Right lobe of liver (tissue), 6 donors: ENCODE results near the gene C16orf89. TPM values are rescaled to one million over a fixed set of nuclear protein-coding genes. Genes with fewer than 3 reads are reported as not detected.

Source experiments
- ATAC-seq, 4 donors: fragments of 200-7000 bp; cut with Tn5 transposase; one replicate each; pipeline ENCODE4 v1.9.1; 2020; ENCODE audit warnings: mild to moderate bottlenecking in 4 of 4, moderate library complexity in 4 of 4
- DNase-seq, 3 donors: peaks; one replicate each; pipeline ENCODE4 v3.0.0-alpha.2; 2020
- H3K27ac ChIP-seq, 3 donors: fragments of 200-600 bp; one replicate each; pipeline ENCODE4 v1.8.0; 2022
- H3K27me3 ChIP-seq, 2 donors: fragments of 200-600 bp; one replicate each; pipeline ENCODE4 v1.8.0; 2022
- H3K36me3 ChIP-seq, 4 donors: fragments of 200-600 bp; sonication (generic) in 1 of 4; one replicate each; pipeline versions ENCODE4 v1.5.1 to v1.8.0; 2017 to 2022; ENCODE audit warnings: control low read depth in 1 of 4
- H3K4me1 ChIP-seq, 4 donors: fragments of 200-600 bp; sonication (generic) in 1 of 4; one replicate each; pipeline versions ENCODE4 v1.5.1 to v1.8.0; 2017 to 2022; ENCODE audit warnings: control low read depth in 1 of 4
- H3K4me3 ChIP-seq, 3 donors: fragments of 200-600 bp; one replicate each; pipeline ENCODE4 v1.8.0; 2022
- H3K9me3 ChIP-seq, 4 donors: fragments of 200-600 bp; sonication (generic) in 1 of 4; one replicate each; pipeline versions ENCODE4 v1.5.1 to v1.8.0; 2017 to 2022; ENCODE audit warnings: control low read depth in 1 of 4
- CTCF ChIP-seq, 4 donors: fragments of 200-600 bp in 3 of 4; fragments of 450-650 bp in 1 of 4; IDR thresholded peaks; one replicate each; pipeline versions ENCODE4 v1.5.1 to v1.8.0; 2016 to 2022; ENCODE audit warnings: antibody characterized with exemption in 4 of 4, mild to moderate bottlenecking in 2 of 4
- POLR2A ChIP-seq: fragments of 450-650 bp; IDR thresholded peaks from one replicate; pipeline ENCODE4 v1.6.1; 2017; ENCODE audit warnings: antibody characterized with exemption, mild to moderate bottlenecking
- WGBS: methylation state at CpG from one replicate; pipeline ENCODE4 v1.1.6; 2018; ENCODE audit warnings: low coverage, low lambda C conversion rate; ENCODE audit not compliant: insufficient coverage; ENCODE audit errors: missing lambda C conversion rate; 5-methylcytosine and 5-hydroxymethylcytosine counted together
- intact Hi-C, 2 donors: fragments of 100-400 bp; cut with DNase I; formaldehyde crosslinking; loops; one replicate each; pipeline versions ENCODE4 v1.11.2 to v1.14.1; 2022
- total RNA-seq, 6 experiments: library from RNA; depleted of rRNA in 2 of 6; stranded (reverse); fragments of >200 nt in 2 of 6; fragmentation: NEBNext Ultra II Directional in 3 of 6; extraction: Animal tissue kit (Norgen Biotek cat#: 25700) in 3 of 6; gene quantifications; one replicate each; pipeline versions ENCODE4 v1.1.0 to v1.2.4, GENCODE V29; 2016 to 2023
- donor health status: DM: no; HTN: yes; CAD: no.
- donor health status: DM: no; HTN: no; CAD: no.
- donor health status: DM: no; HTN: no; CAD: no.
- donor health status: DM: no; HTN: yes; CAD: no.
- donor health status: DM: no; HTN: yes; CAD: no.

Gene C16orf89
- total RNA-seq, 6 experiments from 2014 or later: not detected

- no peak for ATAC-seq
- Histone ChIP-seq H3K27ac (no peak overlapping the region), H3K9me3 (no peaks in the 10 kb centered on the region), H3K27me3 (no peaks in the 10 kb centered on the region), H3K36me3 (no peaks in the 10 kb centered on the region), H3K4me3 (no peak overlapping the region), H3K4me1 (no peaks in the 10 kb centered on the region)
- DNase-seq: no peak
- no peak for TF ChIP-seq CTCF (IDR thresholded peaks at IDR 0.05)
- no peak for TF ChIP-seq POLR2A
- intact Hi-C loops: no loop called here
- 83% methylated on average over 9 of the region's 19 CpGs for WGBS
Measured at GRCh38 chr16:5000573-5001001, 65.2 kb downstream of the C16orf89 start.

- 72% methylated on average over 10 of the region's 18 CpGs for WGBS
- DNase-seq (peak in 1 of 3 donors; percentile 35), ATAC-seq (no peak)
- H3K4me3 ChIP-seq: no peak overlapping the region
- no peaks in the 10 kb centered on the region for H3K9me3 ChIP-seq
- no peaks in the 10 kb centered on the region for H3K27me3 ChIP-seq
- TF ChIP-seq CTCF (IDR thresholded peaks at IDR 0.05) (no peak), POLR2A (no peak)
- H3K4me1 ChIP-seq: no peaks in the 10 kb centered on the region
- H3K27ac ChIP-seq: no peak overlapping the region
- H3K36me3 ChIP-seq: no peaks in the 10 kb centered on the region
- intact Hi-C loops: no loop called here
Measured at GRCh38 chr16:4994719-4995434, 70.9 kb downstream of the C16orf89 start.

Other genes starting within 250 kb of the C16orf89 start
- 10 to 100 TPM; 33.1 to 55.2 (median 51.2) TPM for gene GLYR1, start 218.7 kb downstream of the C16orf89 start, total RNA-seq
- gene UBN1, start 218.5 kb downstream of the C16orf89 start, total RNA-seq: 10 to 100 TPM; 12.0 to 18.6 (median 16.2) TPM
- 10 to 100 TPM in 4 of 6 experiments, 1 to 10 TPM in 2; 6.9 to 23.8 (median 14.4) TPM for gene PPL, start 128.8 kb downstream of the C16orf89 start, total RNA-seq
- 1 to 10 TPM in 1 of 6 experiments, under 1 TPM in 4, not detected in 1; 0.09 to 1.1 (median 0.60) TPM for gene SEC14L5, start 107.6 kb downstream of the C16orf89 start, total RNA-seq
- 10 to 100 TPM in 2 of 6 experiments, 1 to 10 TPM in 4; 6.6 to 22.1 (median 8.4) TPM for gene NAGPA, start 32.0 kb downstream of the C16orf89 start, total RNA-seq
- 10 to 100 TPM; 16.0 to 28.0 (median 16.9) TPM for gene ALG1, start 5.9 kb upstream of the C16orf89 start, total RNA-seq
- gene EEF2KMT, start 31.8 kb upstream of the C16orf89 start, total RNA-seq: 10 to 100 TPM in 1 of 6 experiments, 1 to 10 TPM in 5; 6.0 to 10.8 (median 7.4) TPM